ENCODE results near the gene TLNRD1.

TLNRD1 gene

GRCh38 chr15:80989081-80989517 lies 11.6 kb upstream of the TLNRD1 start:
- Mint-ChIP-seq H3K4me3 (peak overlapping the region; percentile 99), H3K36me3 (ENCODE audit: low read depth) (peaks cover 28% of the 10 kb centered on the region), H3K27ac (peak overlapping the region; percentile 98), H3K9me3 (no peaks in the 10 kb centered on the region), H3K4me1 (ENCODE audit: low read depth) (peaks cover 59% of the 10 kb centered on the region), H3K27me3 (no peaks in the 10 kb centered on the region)

DNA sequence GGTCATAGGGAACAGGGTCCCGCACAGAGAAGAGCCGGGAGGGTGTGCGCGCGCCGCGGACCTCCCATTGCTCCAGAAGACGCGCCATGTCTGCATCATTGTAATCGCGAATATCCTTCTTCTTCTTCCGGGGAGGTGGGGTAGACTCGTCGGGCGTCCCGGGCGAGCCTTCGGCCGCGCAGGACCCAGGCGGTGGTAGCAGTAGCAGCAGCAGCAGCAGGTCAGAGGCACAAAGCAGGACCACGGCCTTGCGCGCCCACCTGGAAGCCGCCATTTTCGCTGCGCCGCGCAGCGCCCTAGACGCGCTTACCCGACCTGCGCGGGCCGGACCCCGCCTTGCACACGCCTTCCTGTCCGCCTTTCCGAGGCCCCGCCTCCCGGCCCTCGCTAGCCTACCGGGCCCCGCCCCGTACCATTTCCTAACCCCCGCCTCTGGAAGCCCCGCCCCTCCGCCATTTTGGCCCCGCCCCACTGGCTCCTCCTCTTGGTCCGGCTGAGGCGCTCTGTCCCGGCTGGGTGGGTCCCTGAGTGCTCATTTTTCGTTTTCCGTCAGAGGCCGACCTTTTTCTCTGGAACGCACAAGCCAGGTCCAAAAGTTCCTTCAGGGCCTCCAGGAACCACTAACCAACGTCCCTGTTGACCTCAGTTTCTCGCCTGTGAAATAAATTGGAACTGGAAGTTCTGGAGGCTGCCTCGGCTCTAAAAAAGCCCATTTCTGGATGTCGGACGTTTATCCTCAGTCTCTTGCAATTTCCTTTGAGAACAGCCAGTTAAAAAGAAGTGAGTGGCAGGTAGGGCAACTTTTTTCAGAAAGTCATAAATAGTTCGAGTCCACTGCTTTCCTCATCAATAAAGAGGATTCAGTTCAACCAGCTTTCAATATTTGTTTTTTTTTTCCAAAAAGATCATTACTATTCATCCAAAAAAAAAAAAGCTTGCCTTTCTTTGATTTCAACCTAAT lies 10.9 kb upstream of the TLNRD1 start, which contains the start of gene MESD:
Gene MESD, minus strand, starts transcription at position 302 of the 961 bp plus-strand sequence. Its CDS starts 28 bp downstream, at position 274.
- peak within 1 kb of the TSS; percentile 98 for H3K27ac Mint-ChIP-seq
- peaks cover 52% of the 10 kb centered on the region for H3K4me1 Mint-ChIP-seq (ENCODE audit: low read depth)
- peak within 1 kb of the TSS; percentile 99 for H3K4me3 Mint-ChIP-seq
- no peaks in the 10 kb centered on the region for H3K27me3 Mint-ChIP-seq
- H3K9me3 Mint-ChIP-seq: no peaks in the 10 kb centered on the region
- H3K36me3 Mint-ChIP-seq (ENCODE audit: low read depth): peaks cover 28% of the 10 kb centered on the region

DNA sequence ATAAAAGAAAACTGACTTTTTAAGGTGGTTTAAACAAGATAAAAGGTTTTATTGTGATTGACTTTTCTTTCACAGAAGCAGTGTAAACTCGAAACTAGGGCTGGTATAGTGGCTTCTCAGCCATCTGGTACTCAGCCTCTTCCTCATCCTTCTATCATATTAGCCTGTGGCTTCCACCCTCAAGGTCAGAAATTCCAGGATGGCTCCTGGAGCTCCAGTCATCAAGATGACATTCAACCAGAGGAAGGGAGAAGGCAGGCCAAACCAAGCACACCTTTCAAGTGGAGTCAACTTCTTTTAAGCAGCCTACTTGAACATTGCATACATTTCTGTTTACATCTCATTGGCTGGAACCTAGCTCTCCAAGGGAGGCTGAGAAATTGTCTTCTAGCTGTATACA lies 9.8 kb upstream of the TLNRD1 start:
- peaks cover 40% of the 10 kb centered on the region for H3K4me1 Mint-ChIP-seq (ENCODE audit: low read depth)
- no peaks in the 10 kb centered on the region for H3K27me3 Mint-ChIP-seq
- no peak overlapping the region for H3K27ac Mint-ChIP-seq
- H3K9me3 Mint-ChIP-seq: no peaks in the 10 kb centered on the region
- peaks cover 23% of the 10 kb centered on the region for H3K36me3 Mint-ChIP-seq (ENCODE audit: low read depth)
- no peak overlapping the region for H3K4me3 Mint-ChIP-seq

DNA sequence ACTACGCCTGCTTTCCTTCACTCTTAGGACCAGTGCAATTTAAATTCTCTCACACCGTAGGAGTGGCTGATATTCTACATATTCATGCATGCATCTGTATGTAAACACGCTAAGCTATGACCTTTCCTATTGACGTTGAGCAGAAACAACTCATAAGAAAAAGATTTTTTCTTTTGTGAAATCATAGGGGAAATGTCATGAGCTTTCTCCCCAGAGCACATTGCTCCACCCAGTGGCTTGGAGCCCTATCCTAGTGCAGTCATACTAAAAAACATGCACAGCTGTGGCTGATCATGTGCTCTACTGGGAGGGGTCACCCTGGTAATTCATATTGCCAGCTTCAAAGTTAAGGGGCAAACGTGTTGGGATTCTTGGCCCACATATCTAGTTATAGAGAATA lies 9.3 kb upstream of the TLNRD1 start:
- H3K4me3 Mint-ChIP-seq: no peak overlapping the region
- H3K4me1 Mint-ChIP-seq (ENCODE audit: low read depth): peaks cover 37% of the 10 kb centered on the region
- peaks cover 19% of the 10 kb centered on the region for H3K36me3 Mint-ChIP-seq (ENCODE audit: low read depth)
- H3K27ac Mint-ChIP-seq: no peak overlapping the region
- H3K9me3 Mint-ChIP-seq: no peaks in the 10 kb centered on the region
- H3K27me3 Mint-ChIP-seq: no peaks in the 10 kb centered on the region

- H3K4me1 Mint-ChIP-seq (ENCODE audit: low read depth): peaks cover 31% of the 10 kb centered on the region
- no peaks in the 10 kb centered on the region for H3K27me3 Mint-ChIP-seq
- H3K4me3 Mint-ChIP-seq: no peak overlapping the region
- peaks cover 14% of the 10 kb centered on the region for H3K36me3 Mint-ChIP-seq (ENCODE audit: low read depth)
- no peaks in the 10 kb centered on the region for H3K9me3 Mint-ChIP-seq
- H3K27ac Mint-ChIP-seq: no peak overlapping the region
Observed at GRCh38 chr15:80992006-80992405, 8.7 kb upstream of the TLNRD1 start.

DNA sequence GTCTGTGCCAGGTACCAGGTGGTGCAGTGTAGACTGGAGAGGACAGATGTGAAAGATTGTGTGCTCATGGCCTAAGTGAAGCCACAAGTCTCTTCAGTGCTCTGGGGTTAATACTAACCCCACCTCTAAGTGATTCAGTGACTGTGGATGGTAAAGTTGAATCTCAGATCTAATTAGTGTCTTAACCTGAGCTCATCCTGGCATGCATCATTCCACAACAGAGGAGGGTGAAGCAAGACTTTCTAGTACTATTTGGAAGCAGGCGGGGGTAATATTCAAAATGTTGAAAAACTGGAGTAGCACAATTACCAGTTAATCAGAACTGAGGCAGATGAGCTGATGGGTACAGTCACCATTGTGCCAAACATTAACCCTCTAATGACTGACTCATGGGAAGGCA lies 8.3 kb upstream of the TLNRD1 start:
- Mint-ChIP-seq H3K4me1 (ENCODE audit: low read depth) (peaks cover 29% of the 10 kb centered on the region), H3K9me3 (no peaks in the 10 kb centered on the region), H3K27me3 (no peaks in the 10 kb centered on the region), H3K27ac (no peak overlapping the region), H3K4me3 (no peak overlapping the region), H3K36me3 (ENCODE audit: low read depth) (peaks cover 11% of the 10 kb centered on the region)

DNA sequence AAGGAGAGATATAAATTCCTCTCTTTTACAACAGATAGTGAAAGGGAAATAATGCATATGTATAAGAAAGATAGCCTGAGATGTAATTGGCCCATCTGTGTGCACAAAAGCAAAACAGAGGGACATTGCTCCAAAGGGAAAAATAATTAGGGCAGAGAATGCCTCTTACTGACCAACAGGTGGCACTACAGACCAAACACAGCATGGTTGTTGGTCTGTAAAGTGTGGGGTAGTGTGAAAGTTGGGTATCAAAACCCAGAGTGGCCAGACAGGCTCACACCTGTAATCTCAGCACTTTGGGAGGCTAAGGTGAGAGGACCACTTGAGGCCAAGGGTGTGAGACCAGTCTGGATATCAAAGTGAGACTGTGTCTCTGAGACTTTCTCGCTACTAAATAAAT lies 4.5 kb upstream of the TLNRD1 start:
- Mint-ChIP-seq H3K9me3 (no peaks in the 10 kb centered on the region), H3K4me1 (ENCODE audit: low read depth) (peaks cover 28% of the 10 kb centered on the region), H3K4me3 (no peak overlapping the region), H3K36me3 (ENCODE audit: low read depth) (no peaks in the 10 kb centered on the region), H3K27me3 (no peaks in the 10 kb centered on the region), H3K27ac (no peak overlapping the region)

DNA sequence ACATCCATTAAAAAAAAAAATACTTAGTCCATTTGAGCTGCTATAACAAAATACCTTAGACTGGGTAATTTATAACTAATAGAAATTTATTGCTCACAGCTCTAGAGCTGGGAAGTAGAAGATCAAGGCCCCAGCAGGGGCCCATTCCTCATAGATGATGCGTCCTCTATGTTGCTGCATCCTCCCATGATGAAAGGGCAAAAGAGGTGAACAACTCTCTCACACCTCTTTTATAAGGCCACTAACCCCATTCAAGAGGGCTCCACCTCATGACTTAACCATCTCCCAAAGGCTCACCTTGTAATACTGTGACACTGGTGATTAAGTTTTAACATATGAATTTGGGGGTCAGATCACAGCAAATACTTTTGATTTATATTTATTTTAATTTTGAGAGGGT lies 3.0 kb upstream of the TLNRD1 start:
- Mint-ChIP-seq H3K4me3 (no peak overlapping the region), H3K4me1 (ENCODE audit: low read depth) (peaks cover 22% of the 10 kb centered on the region), H3K36me3 (ENCODE audit: low read depth) (no peaks in the 10 kb centered on the region), H3K27me3 (no peaks in the 10 kb centered on the region), H3K9me3 (no peaks in the 10 kb centered on the region), H3K27ac (no peak overlapping the region)

- no peaks in the 10 kb centered on the region for H3K9me3 Mint-ChIP-seq
- H3K4me1 Mint-ChIP-seq (ENCODE audit: low read depth): peaks cover 24% of the 10 kb centered on the region
- H3K27me3 Mint-ChIP-seq: no peaks in the 10 kb centered on the region
- peaks cover 2% of the 10 kb centered on the region for H3K36me3 Mint-ChIP-seq (ENCODE audit: low read depth)
- no peak overlapping the region for H3K4me3 Mint-ChIP-seq
- no peak overlapping the region for H3K27ac Mint-ChIP-seq
Observed at GRCh38 chr15:80998251-80998650, 2.5 kb upstream of the TLNRD1 start.

DNA sequence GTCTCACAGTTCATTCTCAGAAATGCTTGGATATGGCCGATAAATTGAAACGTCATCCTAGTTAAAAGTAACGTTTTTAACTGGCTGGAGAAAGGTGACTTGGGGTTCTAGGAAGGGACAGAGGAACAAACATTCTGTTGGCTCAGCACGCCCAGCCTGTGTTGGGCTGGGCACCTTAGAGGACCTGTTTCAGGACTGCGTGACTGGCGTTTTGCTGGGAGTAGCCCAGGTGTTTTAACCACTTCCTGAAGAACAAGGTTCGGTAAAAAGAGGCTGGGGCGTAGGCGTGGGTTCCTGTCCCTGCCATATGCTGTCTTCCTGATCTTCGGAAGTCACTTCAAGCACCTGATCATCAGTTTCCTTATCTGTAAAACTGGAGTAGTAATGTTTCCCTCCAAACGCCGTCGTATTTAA lies 1.1 kb upstream of the TLNRD1 start:
- H3K27me3 Mint-ChIP-seq: no peaks in the 10 kb centered on the region
- no peaks in the 10 kb centered on the region for H3K9me3 Mint-ChIP-seq
- peaks cover 38% of the 10 kb centered on the region for H3K4me1 Mint-ChIP-seq (ENCODE audit: low read depth)
- peaks cover 16% of the 10 kb centered on the region for H3K36me3 Mint-ChIP-seq (ENCODE audit: low read depth)
- H3K27ac Mint-ChIP-seq: peak overlapping the region; percentile 95
- H3K4me3 Mint-ChIP-seq: peak overlapping the region; percentile 92

GRCh38 chr15:81000144-81000623 lies 539 bp upstream of the TLNRD1 start:
- H3K9me3 Mint-ChIP-seq: no peaks in the 10 kb centered on the region
- H3K36me3 Mint-ChIP-seq (ENCODE audit: low read depth): peaks cover 19% of the 10 kb centered on the region
- no peaks in the 10 kb centered on the region for H3K27me3 Mint-ChIP-seq
- peaks cover 44% of the 10 kb centered on the region for H3K4me1 Mint-ChIP-seq (ENCODE audit: low read depth)
- peak overlapping the region; percentile 92 for H3K4me3 Mint-ChIP-seq
- H3K27ac Mint-ChIP-seq: peak overlapping the region; percentile 95

DNA sequence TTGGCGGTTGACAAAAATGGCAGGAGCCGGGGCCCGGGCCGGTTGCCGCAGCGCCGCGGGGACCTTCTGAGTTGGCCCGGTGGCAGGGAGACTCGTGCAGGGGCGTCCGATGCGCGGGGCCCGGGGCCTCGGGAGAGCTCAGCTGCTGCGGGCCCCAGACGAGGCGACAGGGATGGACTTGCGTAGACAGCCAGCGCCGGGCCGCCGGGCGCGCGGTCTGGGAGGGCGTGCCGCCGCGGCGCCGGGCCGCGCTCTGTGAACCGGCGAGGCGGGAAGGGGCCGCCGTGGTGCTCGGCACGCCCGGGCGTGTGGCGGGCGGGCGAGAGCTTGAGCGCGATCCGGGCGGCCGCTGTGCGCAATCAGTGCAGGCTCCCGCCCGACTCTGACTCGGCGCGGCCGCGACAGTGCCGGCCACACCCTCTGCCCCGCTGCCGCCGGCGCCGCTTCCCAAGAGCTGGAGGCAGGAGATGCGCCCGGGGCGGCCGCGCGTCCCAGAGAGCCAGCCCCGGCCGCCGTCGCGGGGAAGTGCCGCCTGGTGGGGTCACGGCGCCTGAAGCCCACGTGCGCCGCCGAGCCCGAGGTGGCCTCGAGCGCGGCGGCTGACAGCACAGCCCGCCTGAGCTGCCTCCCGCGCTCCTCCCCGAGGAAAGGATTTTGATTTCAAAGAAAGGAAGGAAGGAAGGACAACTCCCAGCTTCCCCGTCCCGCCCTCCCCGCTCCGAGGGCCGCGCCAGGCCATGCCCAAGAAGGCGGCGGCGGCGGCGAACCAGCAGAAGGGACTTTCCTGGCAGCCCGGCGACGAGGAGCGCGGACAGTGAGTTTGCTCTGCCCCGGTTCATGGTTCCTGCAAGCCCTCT lies 657 bp downstream of the TLNRD1 start:
- H3K4me1 Mint-ChIP-seq (ENCODE audit: low read depth): peaks cover 56% of the 10 kb centered on the region
- H3K36me3 Mint-ChIP-seq (ENCODE audit: low read depth): peaks cover 25% of the 10 kb centered on the region
- H3K9me3 Mint-ChIP-seq: no peaks in the 10 kb centered on the region
- peak overlapping the region; percentile 76 for H3K27ac Mint-ChIP-seq
- H3K4me3 Mint-ChIP-seq: peak overlapping the region; percentile 92
- no peaks in the 10 kb centered on the region for H3K27me3 Mint-ChIP-seq

GRCh38 chr15:81002009-81002330 lies 1.2 kb downstream of the TLNRD1 start:
- peak overlapping the region; percentile 76 for H3K27ac Mint-ChIP-seq
- H3K36me3 Mint-ChIP-seq (ENCODE audit: low read depth): peaks cover 25% of the 10 kb centered on the region
- peaks cover 56% of the 10 kb centered on the region for H3K4me1 Mint-ChIP-seq (ENCODE audit: low read depth)
- H3K4me3 Mint-ChIP-seq: peak overlapping the region; percentile 80
- H3K27me3 Mint-ChIP-seq: no peaks in the 10 kb centered on the region
- H3K9me3 Mint-ChIP-seq: no peaks in the 10 kb centered on the region

- Mint-ChIP-seq H3K27me3 (no peaks in the 10 kb centered on the region), H3K9me3 (no peaks in the 10 kb centered on the region), H3K4me3 (peak overlapping the region; percentile 78), H3K4me1 (ENCODE audit: low read depth) (peaks cover 55% of the 10 kb centered on the region), H3K27ac (no peak overlapping the region), H3K36me3 (ENCODE audit: low read depth) (peaks cover 25% of the 10 kb centered on the region)
Observed at GRCh38 chr15:81002331-81003096, 1.8 kb downstream of the TLNRD1 start.
